PC-9 (cell line): ENCODE measurements around the gene ARHGEF6. TPM values are rescaled to one million over a fixed set of nuclear protein-coding genes. Genes with fewer than 3 reads are reported as not detected.
"Not testable (repeated sequence)": the region's sequence is repeated elsewhere in the genome, so short reads cannot be mapped to it uniquely, and the experiment has no call there.

Experiments
- BruUV-seq: library from RNA; stranded (reverse); fragments of 400-500 nt; replicated peaks from 2 replicates; lab custom pipeline; 2021; lab: Mats Ljungman, UMichigan
- CTCF ChIA-PET: fragments of 300-600 bp; sonication (Branson Sonifier 250); formaldehyde crosslinking; loops from one replicate; lab custom pipeline; 2022; ENCODE audit warnings: antibody characterized with exemption; lab: Charles Lee
- POLR2A ChIA-PET: fragments of 300-600 bp; sonication (Branson Sonifier 250); formaldehyde crosslinking; loops from one replicate; lab custom pipeline; 2022; ENCODE audit warnings: antibody characterized with exemption; ENCODE audit not compliant: unreplicated experiment; lab: Charles Lee
- DNase-seq, 2 experiments: peaks; one replicate each; pipeline versions ENCODE4 v3.0.0 to v3.0.0-alpha.2; 2015 to 2022; ENCODE audit warnings: mixed read lengths in 1 of 2
- H2AFZ ChIP-seq: fragments of 200-600 bp; sonication (generic); 2 replicates; pipeline ENCODE4 v1.8.1; 2017; ENCODE audit warnings: antibody characterized with exemption
- H3F3A ChIP-seq: fragments of 200-600 bp; sonication (generic); 2 replicates; pipeline ENCODE4 v1.8.1; 2017; ENCODE audit warnings: antibody characterized with exemption, mild to moderate bottlenecking, low read depth; ENCODE audit not compliant: insufficient read depth
- H3K27ac ChIP-seq: fragments of 200-600 bp; sonication (generic); 2 replicates; pipeline ENCODE4 v1.6.1; 2016; ENCODE audit warnings: mixed run types
- H3K27me3 ChIP-seq: fragments of 200-600 bp; sonication (generic); 2 replicates; pipeline ENCODE4 v1.6.1; 2016; ENCODE audit warnings: low read depth, mixed run types; ENCODE audit not compliant: insufficient read depth
- H3K36me3 ChIP-seq: fragments of 200-600 bp; sonication (generic); 2 replicates; pipeline ENCODE4 v1.6.1; 2016; ENCODE audit warnings: low read depth, mixed run types
- H3K4me1 ChIP-seq: fragments of 200-600 bp; sonication (generic); replicated peaks from 2 replicates; pipeline ENCODE4 v1.6.1; 2016; ENCODE audit warnings: mixed run types; ENCODE audit not compliant: insufficient read depth
- H3K4me2 ChIP-seq: fragments of 200-600 bp; sonication (generic); 2 replicates; pipeline ENCODE4 v1.6.1; 2017; ENCODE audit warnings: mixed run types
- H3K4me3 ChIP-seq: fragments of 200-600 bp; sonication (generic); 2 replicates; pipeline ENCODE4 v1.6.1; 2016; ENCODE audit warnings: mixed run types
- H3K79me2 ChIP-seq: fragments of 200-600 bp; sonication (generic); 2 replicates; pipeline ENCODE4 v1.6.1; 2017; ENCODE audit warnings: low read depth, mixed run types
- H3K9me2 ChIP-seq: fragments of 200-600 bp; sonication (generic); 2 replicates; pipeline ENCODE4 v1.8.1; 2017; ENCODE audit warnings: mild to moderate bottlenecking; ENCODE audit not compliant: insufficient read depth
- H3K9me3 ChIP-seq: fragments of 200-600 bp; sonication (generic); 2 replicates; pipeline ENCODE4 v1.8.1; 2016; ENCODE audit warnings: low read depth; ENCODE audit not compliant: insufficient read depth
- H4K20me1 ChIP-seq: fragments of 200-600 bp; sonication (generic); 2 replicates; pipeline ENCODE4 v1.8.1; 2017; ENCODE audit not compliant: insufficient read depth
- CTCF ChIP-seq: fragments of 200-600 bp; sonication (generic); conservative IDR thresholded peaks from 2 replicates; pipeline ENCODE4 v1.6.1; 2017; ENCODE audit warnings: mixed run types, antibody characterized with exemption, mild to moderate bottlenecking, moderate library complexity
- EZH2 ChIP-seq: fragments of 200-600 bp; sonication (generic); IDR thresholded peaks from 2 replicates; pipeline ENCODE4 v1.8.0; 2017; ENCODE audit warnings: antibody characterized with exemption, low read depth
- intact Hi-C: fragments of 100-400 bp; cut with micrococcal nuclease; formaldehyde crosslinking; loops from one replicate; pipeline ENCODE4 v1.10.0; 2022; ENCODE audit not compliant: unreplicated experiment
- total RNA-seq: library from RNA; stranded (reverse); gene quantifications from 2 replicates; pipeline ENCODE4 v1.2.3, GENCODE V29; 2021

The ARHGEF6 gene
- total RNA-seq, 1 experiment from 2014 or later = 0.09 TPM

GRCh38 chrX:136797787-136798186, 17.1 kb upstream of the ARHGEF6 start:
- CTCF ChIA-PET = no interaction called here
- intact Hi-C loops = no loop called here
- H4K20me1 ChIP-seq = no peaks in the 10 kb centered on the region

GRCh38 chrX:136795132-136795531, 14.4 kb upstream of the ARHGEF6 start:
- H3K9me2 ChIP-seq, H3K4me2 ChIP-seq, H3K9me3 ChIP-seq, H2AFZ ChIP-seq, POLR2A ChIA-PET, H3F3A ChIP-seq, H4K20me1 ChIP-seq, BruUV-seq, H3K4me3 ChIP-seq, DNase-seq, H3K79me2 ChIP-seq, H3K27me3 ChIP-seq, CTCF ChIA-PET, H3K27ac ChIP-seq, H3K4me1 ChIP-seq, intact Hi-C loops, H3K36me3 ChIP-seq: not testable (repeated sequence)

More at GRCh38 chrX:136797787-136798186, 17.1 kb upstream of the ARHGEF6 start:
- POLR2A ChIA-PET = no interaction called here
- Histone ChIP-seq H3K4me2 (no peak overlapping the region), H3K4me1 (no peaks in the 10 kb centered on the region), H3K4me3 (no peak overlapping the region), H3K9me3 (no peaks in the 10 kb centered on the region), H2AFZ (no peak overlapping the region), H3K27ac (no peak overlapping the region), H3K79me2 (no peaks in the 10 kb centered on the region), H3K27me3 (no peaks in the 10 kb centered on the region), H3K9me2 (no peaks in the 10 kb centered on the region), H3F3A (no peaks in the 10 kb centered on the region), H3K36me3 (no peaks in the 10 kb centered on the region)
- no TSS peak for BruUV-seq
- no peak for DNase-seq
- TF ChIP-seq CTCF (no peak), EZH2 (no peak)

GRCh38 chrX:136794660-136795059, 13.9 kb upstream of the ARHGEF6 start:
- DNase-seq, BruUV-seq, POLR2A ChIA-PET, H3K9me2 ChIP-seq, H3K4me3 ChIP-seq, H3K4me2 ChIP-seq, H3K27me3 ChIP-seq, H3K9me3 ChIP-seq, H3K27ac ChIP-seq, intact Hi-C loops, H3K4me1 ChIP-seq, H3K79me2 ChIP-seq, H2AFZ ChIP-seq, H4K20me1 ChIP-seq, H3F3A ChIP-seq, CTCF ChIA-PET, H3K36me3 ChIP-seq: not testable (repeated sequence)

- DNase-seq = no peak
- intact Hi-C loops = no loop called here
- peaks cover 11% of the 10 kb centered on the region for H3K4me1 ChIP-seq
- H3K4me2 ChIP-seq = no peak overlapping the region
- no peaks in the 10 kb centered on the region for H3K36me3 ChIP-seq
- CTCF ChIA-PET = no interaction called here
- H4K20me1 ChIP-seq = no peaks in the 10 kb centered on the region
- H3K79me2 ChIP-seq = no peaks in the 10 kb centered on the region
- H2AFZ ChIP-seq = no peak overlapping the region
- H3K9me2 ChIP-seq = no peaks in the 10 kb centered on the region
- H3F3A ChIP-seq = no peaks in the 10 kb centered on the region
- H3K9me3 ChIP-seq = no peaks in the 10 kb centered on the region
- POLR2A ChIA-PET = no interaction called here
- TF ChIP-seq EZH2 (no peak), CTCF (no peak)
- H3K4me3 ChIP-seq = no peak overlapping the region
- no peak overlapping the region for H3K27ac ChIP-seq
- BruUV-seq = no TSS peak
- no peaks in the 10 kb centered on the region for H3K27me3 ChIP-seq
These were observed 13.3 kb upstream of the ARHGEF6 start for GRCh38 chrX:136794080-136794479.
